Heart left ventricle (tissue), 16 donors: ENCODE results near the gene SUFU. TPM values are rescaled to one million over a fixed set of nuclear protein-coding genes. Genes with fewer than 3 reads are reported as not detected.
A peak's percentile ranks its signal among the peaks of the same experiment; 100 is the strongest.

Experiments used
- ATAC-seq, 4 donors: fragments of 200-7000 bp; cut with Tn5 transposase; one replicate each; pipeline ENCODE4 v1.9.1; 2020 to 2022; ENCODE audit warnings: moderate library complexity in 4 of 4, mild to moderate bottlenecking in 3 of 4, moderate number of reproducible peaks in 1 of 4
- DNase-seq, 5 donors: peaks; one replicate each; pipeline ENCODE4 v3.0.0-alpha.2; 2020
- H3K27ac ChIP-seq, 12 donors: fragments of 200-600 bp; sonication (generic) in 4 of 12; one replicate each; pipeline versions ENCODE4 v1.5.0 to v1.8.0; 2016 to 2022; ENCODE audit warnings: mild to moderate bottlenecking in 2 of 12
- H3K27me3 ChIP-seq, 9 donors: fragments of 200-600 bp; sonication (generic) in 2 of 9; one replicate each; pipeline versions ENCODE4 v1.5.1 to v1.8.0; 2016 to 2022; ENCODE audit warnings: mild to moderate bottlenecking in 3 of 9
- H3K36me3 ChIP-seq, 9 donors: fragments of 200-600 bp; sonication (generic) in 2 of 9; one replicate each; pipeline versions ENCODE4 v1.5.0 to v1.8.0; 2018 to 2022; ENCODE audit warnings: mild to moderate bottlenecking in 2 of 9
- H3K4me1 ChIP-seq, 12 donors: fragments of 200-600 bp; sonication (generic) in 4 of 12; one replicate each; pipeline versions ENCODE4 v1.5.0 to v1.8.0; 2016 to 2022; ENCODE audit warnings: mild to moderate bottlenecking in 3 of 12
- H3K4me3 ChIP-seq, 12 donors: fragments of 200-600 bp; sonication (generic) in 4 of 12; one replicate each; pipeline versions ENCODE4 v1.5.0 to v1.8.0; 2017 to 2022; ENCODE audit warnings: mild to moderate bottlenecking in 9 of 12, moderate library complexity in 4 of 12
- H3K9me3 ChIP-seq, 12 donors: fragments of 200-600 bp; sonication (generic) in 4 of 12; one replicate each; pipeline versions ENCODE4 v1.5.0 to v1.8.0; 2016 to 2022; ENCODE audit warnings: mild to moderate bottlenecking in 1 of 12
- CTCF ChIP-seq, 12 donors: fragments of 200-600 bp; sonication (generic) in 4 of 12; IDR thresholded peaks; one replicate each; pipeline versions ENCODE4 v1.5.0 to v1.8.0; 2018 to 2022; ENCODE audit warnings: antibody characterized with exemption in 12 of 12, mild to moderate bottlenecking in 5 of 12
- POLR2A ChIP-seq, 2 donors: fragments of 450-650 bp; IDR thresholded peaks; one replicate each; pipeline ENCODE4 v1.6.1; 2017; ENCODE audit warnings: antibody characterized with exemption in 2 of 2, mild to moderate bottlenecking in 2 of 2, moderate library complexity in 2 of 2
- WGBS, 4 donors: extraction: QIAGEN DNeasy Blood & Tissue Kit in 2 of 4; methylation state at CpG; one replicate each; pipeline versions ENCODE4 v1.1.5 to v1.1.7; 2013 to 2018; 5-methylcytosine and 5-hydroxymethylcytosine counted together
- intact Hi-C, 10 donors: fragments of 100-400 bp; cut with DNase I; formaldehyde crosslinking; loops; one replicate each; pipeline versions ENCODE4 v1.11.1 to v1.14.2; 2022
- polyA plus RNA-seq, 2 donors: library from polyadenylated mRNA; stranded (reverse); fragments of 200-250 nt; gene quantifications; one replicate each; pipeline ENCODE4 v1.2.3, GENCODE V29; 2013
- total RNA-seq, 9 donors: library from RNA; depleted of rRNA in 2 of 9; stranded (reverse); fragments of >200 nt in 2 of 9; fragmentation: NEBNext Ultra II Directional in 3 of 9; extraction: Animal tissue kit (Norgen Biotek cat#: 25700) in 3 of 9; gene quantifications; one replicate each; pipeline versions ENCODE4 v1.1.0 to v1.2.4, GENCODE V29; 2016 to 2023
- donor health status: ischemic (EF 13 %, LVEDD 7.1; RV severe dilation, severe dysfunction).
- donor health status: healthy with polysubstance abuse.
- donor health status: DM: no; HTN: yes; CAD: no.
- donor health status: DM: no; HTN: no; CAD: no.
- donor health status: ischemic (EF 25% LVEDD 6.9; RV normal size, moderate dysfunction).
- donor health status: ischemic (EF 25% LVEDD 5.7; RV mildly dilated, moderate dysfunction).
- donor health status: healthy.
- donor health status: DM: yes; HTN: yes; CAD: no.
- donor health status: ischemic (EF 35%, LVEDD 5.7; RV mildly dilated, moderate dysfunction).
- donor health status: nonischemic (EF 11% LVEDD 7.7; RV severe dilation, severe dysfunction).
- donor health status: DM: yes; HTN: yes; CAD: no.
- donor health status: PGD.
- donor health status: ischemic (EF 29% LVEDD 5.4; RV normal size, mild dysfunction).
- donor health status: nonischemic (EF 23%, LVEDD 6.1; RV moderate dilation, normal function).

Gene SUFU
- total and polyA plus RNA-seq, 11 donors: 3.7 to 12.7 (median 7.5) TPM

- no peaks in the 10 kb centered on the region for H3K36me3 ChIP-seq
- peak in 2 of 4 donors; percentile 27 to 32 for ATAC-seq
- peaks cover 11 to 91% (median 71%) of the 10 kb centered on the region in 12 donors for H3K4me1 ChIP-seq
- no peaks in the 10 kb centered on the region for H3K27me3 ChIP-seq
- 8 to 22% (median 16%) methylated on average over 2 of the region's 2 CpGs for WGBS, 4 donors
- no peak for TF ChIP-seq CTCF (IDR thresholded peaks at IDR 0.05)
- no peak for TF ChIP-seq POLR2A (IDR thresholded peaks at IDR 0.05)
- H3K4me3 ChIP-seq: peak overlapping the region in 10 of 12 donors; percentile 21 to 47 (median 40)
- H3K9me3 ChIP-seq: no peaks in the 10 kb centered on the region
- DNase-seq: no peak
- intact Hi-C loops: loop anchor here in 3 of 10 donors (2.0 to 5.0 kb wide), 3 partner anchors 28 to 38 kb away; partner anchors contain the start of genes ARL3 (in 1 of the 3), SFXN2 (in 1 of the 3) and TRIM8 (in 1 of the 3)
- H3K27ac ChIP-seq: peak overlapping the region; percentile 53 to 90 (median 84)
Observed at GRCh38 chr10:102674566-102674965, 170.8 kb downstream of the SUFU start.

GRCh38 chr10:102675011-102675665 is 171.4 kb downstream of the SUFU start:
- intact Hi-C loops: loop anchor here in 4 of 10 donors (2.0 to 5.0 kb wide), 3 partner anchors 28 to 37 kb away; partner anchors contain the start of genes ARL3 (in 4 of the 4), SFXN2 (in 4 of the 4) and TRIM8 (in 1 of the 4)
- DNase-seq (no peak), ATAC-seq (no peak)
- TF ChIP-seq CTCF (IDR thresholded peaks at IDR 0.05) (no peak), POLR2A (IDR thresholded peaks at IDR 0.05) (no peak)
- Histone ChIP-seq H3K36me3 (no peaks in the 10 kb centered on the region), H3K27ac (peak overlapping the region in 11 of 12 donors; percentile 79 to 90 (median 85)), H3K4me1 (peaks cover 11 to 85% (median 65%) of the 10 kb centered on the region in 12 donors), H3K9me3 (no peaks in the 10 kb centered on the region), H3K4me3 (peak overlapping the region in 1 of 12 donors; percentile 41), H3K27me3 (no peaks in the 10 kb centered on the region)
- WGBS, 4 donors: 49 to 59% (median 54%) methylated on average over 8 of the region's 8 CpGs

- ATAC-seq: peak in 1 of 4 donors; percentile 14
- H3K4me1 ChIP-seq: peaks cover 11 to 78% (median 64%) of the 10 kb centered on the region in 12 donors
- TF ChIP-seq CTCF (IDR thresholded peaks at IDR 0.05) (no peak), POLR2A (IDR thresholded peaks at IDR 0.05) (no peak)
- H3K9me3 ChIP-seq: no peaks in the 10 kb centered on the region
- peak in 2 of 5 donors; percentile 60 to 64 for DNase-seq
- H3K4me3 ChIP-seq: peak overlapping the region in 3 of 12 donors; percentile 10 to 14 (median 13)
- no peaks in the 10 kb centered on the region for H3K27me3 ChIP-seq
- intact Hi-C loops: loop anchor here in 4 of 10 donors (2.0 to 5.0 kb wide), 3 partner anchors 29 to 36 kb away; partner anchors contain the start of genes ARL3 (in 4 of the 4), SFXN2 (in 4 of the 4) and TRIM8 (in 1 of the 4)
- peak overlapping the region in 11 of 12 donors; percentile 79 to 90 (median 85) for H3K27ac ChIP-seq
- 53 to 63% (median 55%) methylated on average over 16 of the region's 16 CpGs for WGBS, 4 donors
- peaks cover 0 to 5% (median 0%) of the 10 kb centered on the region in 9 donors for H3K36me3 ChIP-seq
Observed at GRCh38 chr10:102675666-102676533, 172.1 kb downstream of the SUFU start.
